Measurements from ENCODE around the gene ARHGAP26. TPM values are rescaled to one million over a fixed set of nuclear protein-coding genes. Genes with fewer than 3 reads are reported as not detected.
"Not testable (repeated sequence)": the region's sequence is repeated elsewhere in the genome, so short reads cannot be mapped to it uniquely, and the experiment has no call there.

ARHGAP26 gene
- total RNA-seq, 1 donor from 2014 or later: 25.2 TPM

DNA sequence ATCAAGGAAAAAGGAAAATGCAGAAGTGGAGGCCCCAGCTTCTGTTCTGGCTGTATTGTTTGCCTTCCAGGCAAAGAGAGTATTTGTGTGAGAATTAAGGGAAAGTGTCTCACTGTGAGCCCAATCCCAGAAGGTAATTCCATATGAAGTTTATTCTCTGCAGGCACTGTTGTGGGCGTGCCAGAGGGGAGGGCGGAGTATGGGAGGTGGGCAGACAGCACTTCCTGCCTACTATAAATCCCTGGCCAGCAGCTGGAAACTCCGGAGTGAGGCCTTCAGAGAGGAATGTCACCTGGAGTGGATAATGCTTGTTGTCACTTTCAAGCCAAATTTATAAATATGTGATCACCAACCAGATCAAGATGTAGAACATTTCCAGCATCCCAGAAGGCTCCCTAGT, 209.5 kb downstream of the ARHGAP26 start:
- DNase-seq (ENCODE audit: low read depth in 2 of 2): peak in 1 of 2 donors; percentile 46

DNA sequence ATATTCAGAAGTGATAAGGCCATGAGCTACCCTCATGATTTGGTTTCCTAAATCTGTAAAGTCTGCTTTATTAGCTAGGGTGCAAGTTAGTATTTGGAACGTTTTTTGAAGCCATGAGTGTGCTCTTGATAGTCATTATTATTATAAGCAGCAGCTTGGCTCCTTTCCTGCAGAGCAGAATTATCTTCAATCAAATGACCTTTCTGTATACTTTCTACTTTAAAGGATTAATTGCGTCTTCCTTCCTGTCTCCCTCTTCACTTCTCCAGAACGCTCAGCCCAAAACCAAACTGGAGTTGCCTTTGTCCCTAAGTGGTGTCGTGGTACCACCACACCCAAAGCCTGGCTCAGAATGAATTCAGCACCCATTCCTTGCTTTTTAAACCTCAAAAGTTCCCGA, 211.3 kb downstream of the ARHGAP26 start:
- DNase-seq (ENCODE audit: low read depth in 2 of 2): peak in 1 of 2 donors; percentile 23

DNA sequence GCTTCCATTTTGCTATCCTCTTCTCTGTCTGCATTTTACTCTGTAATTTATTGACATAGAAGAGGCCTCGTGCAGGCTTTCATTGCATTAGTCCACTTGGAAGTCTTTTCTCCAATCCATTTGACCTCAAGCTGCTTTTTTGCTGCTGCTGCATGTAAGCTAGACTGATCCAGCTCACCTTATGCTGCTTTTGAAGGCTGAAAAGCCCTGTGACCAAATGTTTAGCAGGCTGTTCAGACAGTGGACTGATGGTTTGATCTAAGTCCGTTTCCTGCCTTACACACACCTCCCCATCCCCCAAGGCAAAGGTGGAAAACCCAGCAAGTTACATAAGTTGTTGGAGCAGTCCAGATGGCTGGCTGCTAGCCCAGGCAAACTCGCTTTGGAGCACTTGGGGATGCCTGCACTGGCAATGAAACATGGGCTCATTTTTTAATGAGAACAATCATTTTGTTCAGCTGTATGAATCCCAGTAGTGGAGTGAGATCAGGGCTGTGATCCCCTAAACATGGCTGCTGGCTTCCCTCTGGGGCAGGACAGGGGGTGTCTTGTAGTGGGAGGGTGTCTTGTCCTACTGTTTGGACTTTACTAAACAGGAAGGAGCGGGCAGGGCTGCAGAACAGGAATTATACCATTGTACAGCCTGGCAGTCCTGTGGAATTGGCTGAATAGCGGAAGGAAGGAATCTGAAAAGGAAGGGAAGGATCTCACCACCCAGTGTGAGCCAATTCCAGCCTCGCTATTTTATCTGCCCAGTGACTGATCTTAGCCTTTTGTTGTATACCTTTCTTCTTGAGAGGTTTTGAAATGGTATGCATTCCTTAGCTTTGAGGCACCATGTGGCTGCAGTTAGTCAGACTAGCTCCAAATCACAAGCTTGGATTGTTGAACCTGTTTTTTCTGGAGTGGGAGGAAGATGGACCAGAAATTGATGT, 212.0 kb downstream of the ARHGAP26 start:
- DNase-seq (ENCODE audit: low read depth in 2 of 2): peak; percentile 73 to 82

DNA sequence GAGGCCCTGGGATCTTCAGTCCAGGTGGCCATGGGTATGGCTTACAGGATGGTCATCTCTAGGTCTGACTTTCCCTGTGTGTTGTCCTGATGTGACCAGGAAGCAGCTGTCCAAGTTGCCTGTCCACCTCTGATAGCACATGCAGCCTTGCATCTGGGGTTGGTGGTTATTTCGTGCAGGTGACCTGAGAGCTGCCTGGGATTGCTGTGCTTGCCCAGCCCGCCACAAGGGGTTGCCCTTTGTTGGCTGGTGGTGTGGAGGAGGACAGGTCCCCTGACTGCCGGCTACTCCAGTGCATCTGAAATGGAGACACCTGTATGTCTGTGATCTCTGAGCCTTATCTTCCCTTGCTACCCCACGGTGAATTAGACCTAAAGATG, 212.6 kb downstream of the ARHGAP26 start:
- DNase-seq (ENCODE audit: low read depth in 2 of 2): peak in 1 of 2 donors; percentile 43

DNA sequence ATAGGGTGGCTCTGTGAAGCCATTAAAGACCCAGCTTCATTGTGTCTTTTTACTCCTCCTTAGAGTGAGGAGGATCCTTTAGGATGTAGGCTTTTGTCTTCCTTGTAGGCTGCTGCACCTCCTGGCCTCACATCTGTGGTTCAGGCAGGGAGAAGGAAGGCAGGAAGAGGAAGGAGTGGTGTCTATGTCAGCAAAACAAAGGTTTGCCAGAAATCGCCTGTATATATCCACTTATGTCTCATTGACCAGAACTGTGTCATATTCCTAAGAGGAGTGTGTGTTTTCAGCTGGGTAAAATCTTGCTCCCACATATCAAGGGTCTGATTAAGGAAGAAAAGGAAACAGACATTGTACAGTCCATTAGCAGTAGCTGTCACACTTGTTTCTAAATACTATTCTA, 213.8 kb downstream of the ARHGAP26 start:
- DNase-seq (ENCODE audit: low read depth in 2 of 2): peak in 1 of 2 donors; percentile 34

DNA sequence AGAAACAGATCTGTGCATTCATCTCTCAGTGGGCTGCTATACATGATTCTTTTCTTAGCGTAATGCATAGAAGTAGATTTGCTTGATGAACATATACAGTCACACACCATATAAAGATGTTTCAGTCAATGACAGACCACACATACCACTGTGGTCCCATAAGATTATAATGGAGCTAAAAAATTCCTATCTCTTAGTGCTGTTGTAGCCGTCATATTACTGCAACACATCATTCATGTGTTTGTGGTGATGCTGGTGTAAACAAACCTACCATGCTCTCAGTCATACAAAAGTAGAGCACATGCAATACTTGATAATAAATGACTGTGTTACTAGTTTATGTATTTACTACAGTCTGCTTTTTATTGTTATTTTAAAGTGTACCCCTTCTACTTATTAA, 214.3 kb downstream of the ARHGAP26 start:
- no peak for DNase-seq (ENCODE audit: low read depth in 2 of 2)

DNA sequence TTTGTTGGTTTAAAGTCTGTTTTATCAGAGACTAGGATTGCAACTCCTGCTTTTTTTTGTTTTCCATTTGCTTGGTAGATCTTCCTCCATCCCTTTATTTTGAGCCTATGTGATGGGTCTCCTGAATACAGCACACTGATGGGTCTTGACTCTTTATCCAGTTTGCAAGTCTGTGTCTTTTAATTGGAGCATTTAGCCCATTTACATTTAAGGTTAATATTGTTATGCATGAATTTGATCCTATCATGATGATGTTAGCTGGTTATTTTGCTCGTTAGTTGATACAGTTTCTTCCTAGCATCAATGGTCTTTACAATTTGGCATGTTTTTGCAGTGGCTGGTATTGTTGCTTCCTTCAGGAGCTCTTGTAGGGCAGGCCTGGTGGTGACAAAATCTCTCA, 219.1 kb downstream of the ARHGAP26 start:
- DNase-seq (ENCODE audit: low read depth in 2 of 2): not testable (repeated sequence)

DNA sequence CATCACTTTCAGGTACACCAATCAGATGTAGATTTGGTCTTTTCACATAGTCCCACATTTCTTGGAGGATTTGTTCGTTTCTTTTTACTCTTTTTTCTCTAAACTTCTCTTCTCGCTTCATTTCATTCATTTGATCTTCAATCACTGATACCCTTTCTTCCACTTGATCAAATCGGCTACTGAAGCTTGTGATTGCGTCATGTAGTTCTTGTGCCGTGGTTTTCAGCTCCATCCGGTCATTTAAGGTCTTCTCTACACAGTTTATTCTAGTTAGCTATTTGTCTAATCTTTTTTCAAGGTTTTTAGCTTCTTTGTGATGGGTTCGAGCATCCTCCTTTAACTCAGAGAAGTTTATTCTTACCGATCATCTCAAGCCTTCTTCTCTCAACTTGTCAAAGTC, 219.9 kb downstream of the ARHGAP26 start:
- not testable (repeated sequence) for DNase-seq (ENCODE audit: low read depth in 2 of 2)

DNA sequence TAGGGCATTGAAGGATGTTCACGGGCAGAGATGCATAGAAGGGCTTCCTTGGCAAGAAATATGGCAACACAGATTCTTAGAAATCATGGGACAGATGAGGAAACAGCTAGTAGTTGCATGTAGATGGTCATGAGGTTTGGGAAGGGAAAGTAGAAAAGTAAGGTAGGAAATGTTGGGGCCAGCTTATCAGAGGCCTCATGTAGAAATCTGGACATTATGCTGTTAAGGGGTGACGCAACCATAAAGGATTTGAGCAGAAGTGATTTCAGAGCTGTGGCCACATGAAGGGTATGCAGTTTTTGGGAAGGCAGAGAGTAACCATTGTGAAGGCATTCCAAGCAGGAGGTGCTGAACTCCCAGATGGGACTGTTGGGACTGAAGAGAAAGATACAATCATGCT, 224.0 kb downstream of the ARHGAP26 start:
- no peak for DNase-seq (ENCODE audit: low read depth in 2 of 2)

DNA sequence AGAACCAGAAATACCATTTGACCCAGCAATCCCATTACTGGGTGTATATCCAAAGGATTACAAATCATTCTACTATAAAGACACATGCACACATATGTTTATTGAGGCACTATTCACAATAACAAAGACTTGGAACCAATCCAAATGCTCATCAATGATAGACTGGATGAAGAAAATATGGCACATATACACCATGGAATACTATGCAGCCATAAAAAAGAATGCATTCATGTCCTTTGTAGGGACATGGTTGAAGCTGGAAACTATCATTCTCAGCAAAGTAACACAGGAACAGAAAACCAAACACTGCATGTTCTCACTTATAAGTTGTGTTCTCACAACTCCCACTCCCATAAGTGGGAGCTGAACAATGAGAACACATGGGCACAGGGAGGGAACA, 225.4 kb downstream of the ARHGAP26 start:
- not testable (repeated sequence) for DNase-seq (ENCODE audit: low read depth in 2 of 2)

DNA sequence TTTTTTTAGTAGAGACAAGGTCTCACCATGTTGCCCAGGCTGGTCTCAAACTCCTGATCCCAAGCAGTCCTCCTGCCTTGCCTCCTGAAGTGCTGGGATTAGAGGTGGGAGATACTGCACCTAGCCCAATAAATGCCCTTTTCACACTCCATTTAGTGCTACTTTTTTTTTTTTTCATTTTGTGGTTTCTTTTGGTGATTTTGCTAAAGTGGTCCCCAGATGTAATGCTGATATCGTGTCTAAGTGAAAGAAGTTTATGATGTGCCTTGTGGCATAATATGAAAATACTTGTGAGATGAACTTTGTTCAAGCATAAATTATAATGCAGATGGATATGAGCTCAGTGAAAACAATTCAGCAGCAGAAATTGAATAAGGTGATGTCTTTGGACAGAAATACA, 227.4 kb downstream of the ARHGAP26 start:
- DNase-seq (ENCODE audit: low read depth in 2 of 2): no peak

DNA sequence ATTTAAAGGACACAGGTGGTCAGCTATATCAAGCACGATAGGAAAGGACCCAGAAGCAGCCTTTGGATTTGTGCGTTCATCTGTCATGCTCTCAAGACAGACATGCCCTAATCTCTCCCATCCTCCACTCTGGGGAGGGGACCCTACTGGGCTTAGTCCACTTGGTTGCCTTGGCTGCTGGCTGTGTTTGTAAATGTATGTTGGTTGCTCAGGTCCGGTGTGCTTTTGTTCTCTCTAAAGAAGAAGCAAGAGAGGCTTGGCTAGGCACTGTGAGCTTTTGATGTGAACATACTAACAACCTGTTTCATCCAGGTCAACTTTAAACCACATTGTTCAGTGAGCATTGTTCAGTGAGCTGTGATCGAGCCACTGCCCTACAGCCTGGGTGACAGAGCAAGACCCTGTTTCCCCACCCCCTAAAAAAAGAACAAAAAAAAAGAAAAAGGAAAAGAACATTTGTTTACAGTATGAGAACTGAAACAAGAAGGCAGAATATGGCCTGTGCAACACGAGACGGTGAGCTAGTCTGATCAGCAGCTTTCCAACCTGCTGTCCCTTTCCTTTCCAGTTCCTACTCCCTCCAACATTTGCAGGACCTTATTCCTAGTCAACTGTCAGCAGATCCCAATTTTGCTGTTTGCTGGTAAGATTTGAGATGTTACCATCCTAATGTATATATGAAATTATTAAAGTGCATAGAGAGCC, 228.3 kb downstream of the ARHGAP26 start:
- no peak for DNase-seq (ENCODE audit: low read depth in 2 of 2)

DNA sequence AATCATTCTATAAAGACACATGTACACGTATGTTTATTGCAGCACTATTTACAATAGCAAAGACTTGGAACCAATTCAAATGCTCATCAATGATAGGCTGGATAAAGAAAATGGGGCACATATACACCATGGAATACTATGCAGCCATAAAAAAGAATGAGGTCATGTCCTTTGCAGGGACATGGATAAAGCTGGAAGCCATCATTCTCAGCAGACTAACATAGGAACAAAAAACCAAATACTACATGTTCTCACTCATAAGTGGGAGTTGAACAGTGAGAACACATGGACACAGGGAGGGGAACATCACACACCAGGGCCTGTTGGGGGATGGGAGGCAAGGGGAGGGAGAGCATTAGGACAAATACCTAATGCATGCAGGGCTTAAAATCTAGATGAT, 230.4 kb downstream of the ARHGAP26 start:
- not testable (repeated sequence) for DNase-seq (ENCODE audit: low read depth in 2 of 2)

DNA sequence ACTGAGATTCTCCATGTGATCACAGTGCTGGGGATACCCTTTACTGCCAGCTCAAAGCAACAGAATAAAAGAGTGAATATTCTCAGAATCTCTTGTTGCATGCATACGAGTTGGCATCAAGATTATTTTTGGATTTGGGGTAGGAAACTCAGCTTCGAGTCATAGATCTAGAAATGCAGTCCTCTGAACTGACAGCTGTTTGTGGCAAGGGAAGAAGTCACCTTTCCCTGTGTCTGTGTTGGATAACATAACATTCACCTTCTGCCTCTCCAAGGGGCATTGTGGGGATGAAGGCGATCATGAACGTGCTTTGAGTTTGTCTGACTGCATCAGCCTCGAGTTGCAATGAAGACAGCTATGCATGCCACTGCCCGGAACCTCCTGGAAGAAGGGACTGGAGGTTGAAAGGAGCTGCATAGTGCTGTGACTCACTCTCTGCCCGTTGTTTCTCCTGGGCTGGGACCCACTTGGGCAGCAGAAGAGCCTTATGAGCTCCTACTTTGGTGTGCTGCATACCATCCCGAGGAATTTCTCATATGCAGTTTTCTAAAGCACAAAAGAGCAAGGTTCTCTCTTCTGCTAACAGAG, 231.7 kb downstream of the ARHGAP26 start:
- DNase-seq (ENCODE audit: low read depth in 2 of 2): peak in 1 of 2 donors; percentile 59

DNA sequence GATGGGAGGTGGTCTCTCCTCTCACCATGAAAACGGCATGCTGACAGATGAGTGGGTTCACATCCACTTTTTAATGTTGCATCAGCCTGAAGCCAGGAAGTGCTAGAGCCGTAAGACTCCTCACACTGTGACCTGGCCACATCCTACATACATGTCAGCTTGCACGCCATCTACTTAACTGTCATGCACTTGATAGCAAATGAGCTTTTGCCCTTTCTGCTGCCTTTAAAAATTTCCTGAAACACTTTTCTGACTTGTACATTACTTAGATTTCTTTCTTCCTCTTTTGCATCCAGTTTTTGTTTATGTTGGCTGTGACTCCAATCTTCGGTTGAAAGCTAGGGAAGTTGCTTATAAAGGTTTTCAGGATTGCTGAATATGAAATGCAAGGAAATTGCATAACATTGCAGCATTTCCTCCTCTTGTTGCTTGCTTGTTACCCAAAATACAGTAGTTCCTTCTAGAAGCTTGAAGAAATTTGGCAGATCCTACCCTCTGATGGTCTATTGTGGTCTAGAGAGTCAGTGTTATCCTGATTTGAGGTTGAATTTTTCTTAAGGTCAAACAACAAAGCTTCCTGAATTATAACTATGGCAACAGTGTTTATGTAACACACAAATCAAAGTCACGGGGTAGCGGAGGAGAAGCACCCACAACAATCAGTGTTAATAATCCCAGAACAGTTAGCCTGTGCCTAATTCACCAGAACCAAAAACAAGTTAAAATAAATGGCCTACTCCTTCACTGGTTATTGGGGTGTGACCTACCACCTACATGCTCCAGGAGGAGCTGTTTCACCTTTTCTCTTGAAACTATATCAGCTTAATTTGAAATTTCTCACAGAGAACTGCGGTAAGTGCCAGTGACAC, 232.5 kb downstream of the ARHGAP26 start:
- peak in 1 of 2 donors; percentile 95 for DNase-seq (ENCODE audit: low read depth in 2 of 2)

DNA sequence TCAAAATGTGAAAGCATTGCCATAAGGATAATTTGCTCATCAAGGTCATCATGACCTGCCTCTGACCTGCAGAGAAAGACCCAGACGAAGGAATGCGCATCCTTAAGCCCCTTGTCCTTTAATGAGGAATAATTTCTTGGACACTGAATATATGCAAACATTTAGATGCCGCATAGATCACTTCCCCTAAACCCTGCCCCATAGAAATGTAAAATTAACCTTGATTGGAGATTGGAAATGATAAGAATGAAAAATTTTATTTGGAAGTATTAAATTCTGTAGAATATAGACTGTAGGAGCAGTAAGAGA, 233.1 kb downstream of the ARHGAP26 start:
- no peak for DNase-seq (ENCODE audit: low read depth in 2 of 2)

DNA sequence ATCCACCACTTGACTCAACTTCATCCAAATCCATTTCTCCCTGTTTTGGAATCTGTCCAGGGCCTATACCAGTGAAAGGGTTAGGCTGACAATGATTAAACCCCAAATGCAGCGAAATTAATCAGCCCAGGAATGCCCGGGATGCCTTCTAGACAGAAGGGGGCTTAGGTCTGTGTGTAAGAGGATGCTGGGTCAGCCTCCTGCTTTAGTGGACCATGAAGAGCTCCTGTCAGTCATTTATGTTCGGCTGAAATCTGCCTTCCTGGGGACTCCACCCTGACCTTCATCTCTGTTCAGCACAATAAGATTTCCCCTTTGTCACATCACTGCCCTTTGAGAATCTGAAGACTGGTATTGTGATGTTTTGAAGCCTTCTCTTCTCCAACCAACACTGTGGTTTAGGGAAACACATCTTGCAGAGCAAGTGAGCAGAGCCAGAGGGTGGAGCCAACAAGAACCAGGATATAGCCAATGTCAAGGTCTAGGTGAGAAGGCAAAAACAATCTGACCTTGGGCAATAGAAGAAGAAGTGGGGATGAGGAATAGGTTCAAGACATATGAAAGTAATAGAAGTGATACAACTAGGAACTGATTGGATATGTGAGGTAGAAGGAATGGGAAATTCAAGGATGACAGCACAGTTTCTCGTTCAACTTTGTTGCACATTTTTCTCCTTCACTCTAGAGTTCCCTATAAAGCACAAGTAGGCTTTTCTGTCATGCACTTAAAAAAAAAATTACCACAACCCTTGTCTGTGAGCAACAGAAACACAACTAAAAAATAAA, 234.4 kb downstream of the ARHGAP26 start:
- no peak for DNase-seq (ENCODE audit: low read depth in 2 of 2)

DNA sequence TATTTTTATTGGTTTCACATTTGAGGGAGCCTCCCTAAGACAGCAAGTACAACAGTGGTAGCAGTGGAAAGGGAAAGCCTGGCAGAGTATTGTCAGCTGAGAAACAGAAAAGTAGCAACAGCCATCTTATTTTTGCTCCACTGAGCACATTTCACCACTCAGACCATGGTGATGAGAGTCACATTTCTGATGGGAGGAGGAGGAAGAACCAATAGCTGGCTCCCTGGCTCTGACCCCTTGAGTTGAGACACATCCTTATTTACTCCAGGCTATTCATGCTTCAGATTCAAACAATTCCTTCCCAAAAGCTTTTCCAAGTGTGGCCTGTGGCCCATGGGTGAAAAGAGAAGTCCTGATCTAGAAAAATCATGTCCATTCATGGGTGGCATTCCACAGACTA, 236.3 kb downstream of the ARHGAP26 start:
- DNase-seq (ENCODE audit: low read depth in 2 of 2): no peak

DNA sequence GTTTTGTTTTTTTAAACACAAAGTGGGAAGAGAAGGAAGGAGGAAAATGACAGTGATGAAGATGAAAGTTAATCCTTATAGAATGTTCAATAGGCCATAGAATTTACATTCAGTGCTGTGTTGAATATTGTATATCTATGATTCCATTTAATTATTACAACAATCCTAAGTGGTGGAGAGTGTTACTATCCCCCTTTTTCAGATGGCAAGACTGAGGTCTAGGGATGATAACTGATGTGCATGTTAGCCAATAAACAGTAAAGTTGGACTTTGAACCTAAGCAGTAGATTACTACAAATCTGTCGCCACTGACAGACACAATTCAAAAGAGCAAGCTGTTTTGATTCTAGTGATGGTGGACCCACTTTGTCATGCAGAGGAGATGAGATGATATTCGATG, 237.9 kb downstream of the ARHGAP26 start:
- DNase-seq (ENCODE audit: low read depth in 2 of 2): no peak

DNA sequence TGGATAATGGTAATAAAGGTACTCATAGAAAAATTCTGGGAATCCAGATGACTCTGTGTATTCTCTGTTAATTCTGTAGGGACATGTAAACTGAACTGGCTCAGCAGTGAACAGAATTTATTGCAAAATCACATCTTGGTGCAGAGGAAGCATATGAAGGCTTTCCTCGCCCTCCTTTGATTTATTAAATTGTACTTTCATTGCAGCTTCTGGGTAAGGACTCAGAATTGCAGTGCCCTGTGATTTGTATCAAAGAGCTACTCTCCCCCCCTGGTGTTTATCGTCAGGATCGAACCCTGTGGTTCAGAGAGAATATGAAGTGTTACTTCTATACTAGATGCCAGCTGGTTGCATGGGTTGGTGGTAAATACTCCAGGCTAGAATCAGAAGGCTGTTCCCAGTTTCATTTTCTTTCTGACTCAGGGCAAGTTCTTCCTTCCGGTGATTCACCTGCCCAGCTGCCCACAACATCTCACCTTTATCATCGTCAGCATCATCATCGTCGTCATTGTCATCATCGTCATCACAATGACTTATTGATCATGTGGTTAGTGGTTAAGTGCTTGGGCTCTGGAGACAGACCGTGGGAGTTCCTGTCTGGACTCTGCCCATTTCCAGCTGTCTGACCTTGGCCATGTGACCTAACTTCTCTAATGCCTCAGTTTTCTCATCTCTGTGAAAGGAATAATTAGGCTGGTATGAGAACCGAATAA, 238.8 kb downstream of the ARHGAP26 start:
- peak; percentile 58 to 93 for DNase-seq (ENCODE audit: low read depth in 2 of 2)

Data from dermis microvascular lymphatic vessel endothelial cell (primary cell).